ENCODE data around the gene SLC20A1.

The SLC20A1 gene

GRCh38 chr2:112645310-112646101 lies at the start of gene SLC20A1:
Gene SLC20A1 (plus strand): TSS chr2:112645939. CDS start chr2:112646829, 890 bp downstream.
- peaks cover 42% of the 10 kb centered on the region for H3K36me3 ChIP-seq (replicated peaks)
- peak within 1 kb of the TSS; percentile 76 for H3K27ac ChIP-seq
- peak within 1 kb of the TSS; percentile 97 for H3K4me3 ChIP-seq (ENCODE audit: low read depth, low read length)
- TF ChIP-seq CTCF (IDR thresholded peaks at IDR 0.05; ENCODE audit: low read depth, low read length, missing control alignments), result peak; percentile 47
- in situ Hi-C loops (cut with HindIII; ENCODE audit: low pct_ligation_motif_present, low sequenced_read_pairs), result no loop called here
- no peaks in the 10 kb centered on the region for H3K27me3 ChIP-seq (replicated peaks)
- peak; percentile 88 for DNase-seq

GRCh38 chr2:112597537-112598322 lies 48.0 kb upstream of the SLC20A1 start:
- TF ChIP-seq CTCF (IDR thresholded peaks at IDR 0.05; ENCODE audit: low read depth, low read length, missing control alignments), result no peak
- H3K36me3 ChIP-seq (replicated peaks), result no peaks in the 10 kb centered on the region
- DNase-seq, result no peak
- in situ Hi-C loops (cut with HindIII; ENCODE audit: low pct_ligation_motif_present, low sequenced_read_pairs), result no loop called here
- H3K4me3 ChIP-seq (ENCODE audit: low read depth, low read length), result no peak overlapping the region
- no peak overlapping the region for H3K27ac ChIP-seq
- H3K27me3 ChIP-seq (replicated peaks), result no peaks in the 10 kb centered on the region

- H3K4me3 ChIP-seq (ENCODE audit: low read depth, low read length), result no peak overlapping the region
- in situ Hi-C loops (cut with HindIII; ENCODE audit: low pct_ligation_motif_present, low sequenced_read_pairs), result no loop called here
- no peak for TF ChIP-seq CTCF (IDR thresholded peaks at IDR 0.05; ENCODE audit: low read depth, low read length, missing control alignments)
Measured at GRCh38 chr2:112600634-112601033, 45.1 kb upstream of the SLC20A1 start.

GRCh38 chr2:112601754-112602153 lies 44.0 kb upstream of the SLC20A1 start:
- in situ Hi-C loops (cut with HindIII; ENCODE audit: low pct_ligation_motif_present, low sequenced_read_pairs), result no loop called here
- TF ChIP-seq CTCF (IDR thresholded peaks at IDR 0.05; ENCODE audit: low read depth, low read length, missing control alignments), result no peak
- H3K27me3 ChIP-seq (replicated peaks), result no peaks in the 10 kb centered on the region
- DNase-seq, result no peak
- no peaks in the 10 kb centered on the region for H3K36me3 ChIP-seq (replicated peaks)
- H3K4me3 ChIP-seq (ENCODE audit: low read depth, low read length), result no peak overlapping the region
- no peak overlapping the region for H3K27ac ChIP-seq

More at GRCh38 chr2:112600634-112601033, 45.1 kb upstream of the SLC20A1 start:
- Histone ChIP-seq H3K36me3 (replicated peaks) (no peaks in the 10 kb centered on the region), H3K27ac (no peak overlapping the region), H3K27me3 (replicated peaks) (no peaks in the 10 kb centered on the region)
- DNase-seq, result no peak

- H3K4me3 ChIP-seq (ENCODE audit: low read depth, low read length), result no peak overlapping the region
- in situ Hi-C loops (cut with HindIII; ENCODE audit: low pct_ligation_motif_present, low sequenced_read_pairs), result no loop called here
- no peak overlapping the region for H3K27ac ChIP-seq
- H3K36me3 ChIP-seq (replicated peaks), result no peaks in the 10 kb centered on the region
- H3K27me3 ChIP-seq (replicated peaks), result no peaks in the 10 kb centered on the region
- TF ChIP-seq CTCF (IDR thresholded peaks at IDR 0.05; ENCODE audit: low read depth, low read length, missing control alignments), result no peak
- DNase-seq, result no peak
Measured at GRCh38 chr2:112602917-112603316, 42.8 kb upstream of the SLC20A1 start.
